Activated CD4-positive, alpha-beta T cell treated with anti-CD3 and anti-CD28 coated beads, Interleukin-2, amount 10 ng/mL, durations not matched to agents 24 days and 14 days (primary cell): ENCODE data around the gene ATP6AP2. TPM values are rescaled to one million over a fixed set of nuclear protein-coding genes. Genes with fewer than 3 reads are reported as not detected.
"Not testable (repeated sequence)": the region's sequence is repeated elsewhere in the genome, so short reads cannot be mapped to it uniquely, and the experiment has no call there.

Experiments
- DNase-seq: peaks from one replicate; pipeline ENCODE4 v3.0.0; 2022
- H3K27ac Mint-ChIP-seq: one replicate; pipeline ENCODE4 v1.8.0; 2022; ENCODE audit warnings: mild to moderate bottlenecking, mixed read lengths
- H3K27me3 Mint-ChIP-seq: one replicate; pipeline ENCODE4 v1.8.0; 2022; ENCODE audit warnings: mixed read lengths
- H3K36me3 Mint-ChIP-seq: one replicate; pipeline ENCODE4 v1.8.0; 2022; ENCODE audit warnings: low read depth, mild to moderate bottlenecking, mixed read lengths
- H3K4me1 Mint-ChIP-seq: one replicate; pipeline ENCODE4 v1.8.0; 2021; ENCODE audit warnings: mixed read lengths
- H3K4me3 Mint-ChIP-seq: one replicate; pipeline ENCODE4 v1.8.0; 2022; ENCODE audit warnings: mild to moderate bottlenecking, moderate library complexity, mixed read lengths
- H3K9me3 Mint-ChIP-seq: one replicate; pipeline ENCODE4 v1.8.0; 2021; ENCODE audit warnings: mixed read lengths
- intact Hi-C: fragments of 100-400 bp; cut with micrococcal nuclease; formaldehyde crosslinking; loops from one replicate; pipeline ENCODE4 v1.15.1; 2023
- total RNA-seq: library from RNA; stranded (reverse); gene quantifications from 2 replicates; pipeline ENCODE4 v1.2.3, GENCODE V29; 2022

ATP6AP2 gene
- total RNA-seq, 1 donor from 2014 or later = 68.7 TPM

DNA sequence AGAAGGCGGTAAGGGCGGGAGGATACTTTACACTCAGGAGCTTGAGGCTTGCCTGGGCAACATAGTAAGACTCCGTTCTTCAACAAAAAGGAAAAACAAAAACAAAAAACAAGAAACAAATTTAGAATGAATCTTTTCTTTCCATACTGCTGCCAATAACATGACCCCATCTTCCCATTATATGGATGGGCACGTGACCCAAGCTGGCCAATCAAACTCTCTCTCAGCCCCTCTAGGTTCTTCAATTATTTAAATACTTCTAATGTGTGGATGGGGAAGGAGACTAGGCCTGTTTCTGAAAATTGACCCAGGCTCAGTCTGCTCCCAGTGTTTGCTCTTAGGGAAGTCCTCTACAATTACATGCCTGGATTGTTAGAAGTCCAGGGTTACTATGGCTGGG lies 22.2 kb upstream of the ATP6AP2 start:
- Mint-ChIP-seq H3K27ac (no peak overlapping the region), H3K4me3 (no peak overlapping the region), H3K4me1 (peaks cover 2% of the 10 kb centered on the region), H3K36me3 (no peaks in the 10 kb centered on the region), H3K27me3 (peaks cover 2% of the 10 kb centered on the region), H3K9me3 (no peaks in the 10 kb centered on the region)
- intact Hi-C loops = no loop called here
- DNase-seq = no peak

DNA sequence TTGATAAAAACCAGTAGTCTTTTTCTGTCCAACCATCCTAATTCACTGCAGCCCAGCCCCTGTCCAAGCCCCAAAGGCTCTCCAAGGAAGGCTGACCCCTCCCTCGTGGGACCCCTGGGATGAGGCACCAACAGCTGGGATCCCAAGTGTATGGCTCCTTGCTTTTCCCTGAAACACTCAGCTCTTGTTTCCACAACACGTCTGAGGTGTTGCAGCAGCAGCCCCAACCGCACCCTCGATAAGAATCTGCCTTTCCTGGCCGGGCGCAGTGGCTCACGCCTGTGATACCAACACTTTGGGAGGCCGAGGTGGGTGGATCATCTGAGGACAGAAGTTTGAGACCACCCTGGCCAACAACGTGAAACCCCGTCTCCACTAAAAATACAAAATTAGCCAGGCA lies 17.0 kb upstream of the ATP6AP2 start:
- no peaks in the 10 kb centered on the region for H3K27me3 Mint-ChIP-seq
- no peaks in the 10 kb centered on the region for H3K9me3 Mint-ChIP-seq
- H3K4me3 Mint-ChIP-seq = no peak overlapping the region
- intact Hi-C loops = no loop called here
- no peak for DNase-seq
- H3K4me1 Mint-ChIP-seq = peaks cover 2% of the 10 kb centered on the region
- H3K27ac Mint-ChIP-seq = no peak overlapping the region
- H3K36me3 Mint-ChIP-seq = no peaks in the 10 kb centered on the region

DNA sequence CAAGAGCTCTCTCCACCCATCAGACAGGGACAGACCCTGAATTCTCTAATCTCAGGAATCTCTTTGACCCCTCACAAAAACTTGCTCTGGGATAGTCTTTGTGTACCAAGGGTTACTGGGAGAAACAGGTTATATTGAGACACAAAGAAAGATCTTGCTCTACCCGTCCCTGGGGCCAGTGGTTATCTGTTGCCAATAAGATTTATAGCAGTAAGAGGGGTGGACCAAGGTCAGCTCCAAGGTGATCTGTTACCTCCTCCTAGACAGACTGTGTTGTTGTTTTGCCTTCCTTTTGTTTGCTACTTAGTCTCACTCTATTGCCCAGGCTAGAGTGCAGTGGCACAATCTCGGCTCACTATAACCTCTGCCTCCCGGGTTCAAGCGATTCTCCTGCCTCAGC lies 16.3 kb upstream of the ATP6AP2 start:
- Mint-ChIP-seq H3K36me3 (no peaks in the 10 kb centered on the region), H3K27me3 (no peaks in the 10 kb centered on the region), H3K27ac (no peak overlapping the region), H3K4me1 (peaks cover 2% of the 10 kb centered on the region), H3K4me3 (no peak overlapping the region), H3K9me3 (no peaks in the 10 kb centered on the region)
- intact Hi-C loops = no loop called here
- no peak for DNase-seq

DNA sequence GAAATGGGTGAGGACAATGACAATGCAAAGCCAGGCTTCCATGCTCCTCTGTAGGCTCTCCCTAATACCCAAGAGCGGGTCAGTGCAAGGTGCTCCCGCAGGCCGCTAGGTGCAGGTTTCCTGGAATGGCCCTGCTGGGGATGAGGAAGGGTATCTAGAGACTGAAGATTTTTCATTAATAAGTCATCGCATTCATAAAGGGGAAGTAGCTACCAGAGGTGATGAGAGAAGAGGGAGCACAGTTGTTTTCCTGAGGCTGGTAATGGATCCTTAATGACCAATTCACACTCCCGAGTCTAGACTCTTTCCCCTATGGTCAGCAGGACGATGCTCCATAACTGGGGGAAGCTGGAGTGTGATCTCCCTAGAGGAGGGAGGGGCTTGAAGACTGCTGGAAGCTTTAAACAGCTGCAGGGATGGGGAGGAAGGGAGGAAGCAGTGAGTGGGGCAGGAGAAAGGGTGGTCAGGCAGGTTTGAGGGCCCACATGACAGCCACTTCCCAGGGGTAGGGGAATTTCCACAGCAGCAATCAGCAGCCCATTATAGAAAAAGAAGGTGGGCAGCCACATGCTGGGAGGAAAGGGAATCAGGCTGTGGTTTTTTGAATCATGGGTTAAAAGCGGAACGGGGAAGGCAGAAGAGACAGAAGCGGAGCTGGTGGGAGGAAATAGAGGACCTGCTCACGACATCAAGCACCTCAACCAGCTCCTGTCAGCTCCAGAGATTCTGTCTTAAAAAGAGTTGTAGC lies 10.2 kb upstream of the ATP6AP2 start:
- Mint-ChIP-seq H3K4me1 (peaks cover 15% of the 10 kb centered on the region), H3K27me3 (no peaks in the 10 kb centered on the region), H3K36me3 (no peaks in the 10 kb centered on the region), H3K27ac (peak overlapping the region; percentile 93), H3K4me3 (peak overlapping the region; percentile 79), H3K9me3 (no peaks in the 10 kb centered on the region)
- peak; percentile 64 for DNase-seq
- intact Hi-C loops = no loop called here

DNA sequence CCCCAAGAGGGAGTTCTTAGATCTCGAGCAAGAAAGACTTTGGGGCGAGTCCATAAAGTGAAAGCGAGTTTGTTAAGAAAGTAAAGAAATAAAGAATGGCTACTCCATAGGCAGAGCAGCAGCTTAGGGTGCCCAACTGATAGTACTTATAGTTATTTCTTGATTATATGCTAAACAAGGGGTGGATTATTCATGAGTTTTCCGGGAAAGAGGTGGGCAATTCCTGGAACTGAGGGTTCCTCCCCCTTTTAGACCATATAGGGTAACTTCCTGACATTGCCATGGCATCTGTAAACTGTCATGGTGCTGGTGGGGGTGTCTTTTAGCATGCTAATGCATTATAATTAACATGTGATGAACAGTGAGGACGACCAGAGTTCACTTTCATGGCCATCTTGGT lies 9.6 kb upstream of the ATP6AP2 start:
- Mint-ChIP-seq H3K4me3 (peak overlapping the region; percentile 79), H3K4me1 (peaks cover 15% of the 10 kb centered on the region), H3K27ac (peak overlapping the region; percentile 93)
- intact Hi-C loops, H3K27me3 Mint-ChIP-seq, H3K9me3 Mint-ChIP-seq, H3K36me3 Mint-ChIP-seq: not testable (repeated sequence)
- peak; percentile 84 for DNase-seq

DNA sequence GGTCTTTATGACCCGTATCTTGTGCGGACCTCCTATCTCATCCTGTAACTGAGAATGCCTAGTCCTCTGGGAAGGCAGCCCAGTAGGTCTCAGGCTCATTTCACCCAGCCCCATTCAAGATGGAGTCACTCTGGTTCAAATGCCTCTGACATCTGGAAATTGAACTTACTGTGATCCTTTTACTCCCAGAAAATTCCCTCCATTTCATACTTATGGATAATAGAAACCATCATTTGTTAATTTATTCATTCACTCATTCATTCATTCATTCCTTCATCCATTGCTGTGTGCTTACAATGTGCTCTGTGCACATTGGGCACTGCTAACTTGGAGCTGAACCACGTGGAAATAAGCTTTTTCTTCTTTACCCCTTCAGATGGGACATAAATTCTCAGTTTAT lies 9.2 kb upstream of the ATP6AP2 start:
- intact Hi-C loops = no loop called here
- H3K27me3 Mint-ChIP-seq = no peaks in the 10 kb centered on the region
- peak overlapping the region; percentile 79 for H3K4me3 Mint-ChIP-seq
- DNase-seq = no peak
- H3K36me3 Mint-ChIP-seq = no peaks in the 10 kb centered on the region
- H3K27ac Mint-ChIP-seq = peak overlapping the region; percentile 37
- H3K9me3 Mint-ChIP-seq = no peaks in the 10 kb centered on the region
- peaks cover 15% of the 10 kb centered on the region for H3K4me1 Mint-ChIP-seq

DNA sequence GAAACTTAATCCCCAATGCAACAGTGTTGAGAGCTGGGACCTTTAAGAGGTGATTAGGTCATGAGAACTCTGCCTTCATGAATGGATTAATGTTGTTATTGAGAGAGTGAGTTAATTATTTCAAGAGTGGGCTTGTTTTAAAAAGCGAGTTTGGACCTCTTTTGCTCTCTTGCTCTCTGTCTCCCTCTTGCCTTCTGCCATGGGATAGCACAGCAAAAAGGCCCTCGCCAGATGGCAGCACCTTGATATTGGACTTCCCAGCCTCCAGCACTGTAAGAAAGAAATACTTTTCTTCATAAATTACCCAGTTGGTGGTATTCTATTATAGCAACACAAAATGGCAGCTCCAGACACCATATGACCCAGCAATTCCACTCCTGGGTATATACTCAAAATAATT lies 7.0 kb upstream of the ATP6AP2 start:
- intact Hi-C loops = no loop called here
- Mint-ChIP-seq H3K27me3 (no peaks in the 10 kb centered on the region), H3K36me3 (no peaks in the 10 kb centered on the region), H3K4me1 (peaks cover 15% of the 10 kb centered on the region), H3K27ac (no peak overlapping the region), H3K4me3 (no peak overlapping the region), H3K9me3 (no peaks in the 10 kb centered on the region)
- peak; percentile 74 for DNase-seq

DNA sequence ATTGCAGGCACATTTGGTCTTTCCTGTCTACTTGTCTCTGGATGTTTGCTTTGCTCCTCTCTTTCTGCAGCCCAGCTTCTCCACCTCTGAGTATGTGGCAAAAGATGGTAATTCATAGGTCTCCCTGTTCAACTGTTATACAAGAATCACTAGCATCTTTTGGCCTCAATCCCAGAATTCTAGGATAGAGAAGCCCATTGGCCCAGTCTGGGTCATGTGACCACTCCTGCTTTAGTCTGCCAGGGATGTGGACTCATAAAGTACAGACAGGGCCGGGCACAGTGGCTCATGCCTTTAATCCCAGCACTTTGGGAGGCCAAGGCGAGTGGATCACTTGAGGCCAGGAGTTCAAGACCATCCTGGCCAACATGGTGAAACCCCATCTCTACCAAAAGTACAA lies 5.4 kb upstream of the ATP6AP2 start:
- H3K4me3 Mint-ChIP-seq, DNase-seq, H3K27ac Mint-ChIP-seq, intact Hi-C loops, H3K36me3 Mint-ChIP-seq, H3K9me3 Mint-ChIP-seq, H3K27me3 Mint-ChIP-seq: not testable (repeated sequence)
- peaks cover 13% of the 10 kb centered on the region for H3K4me1 Mint-ChIP-seq

DNA sequence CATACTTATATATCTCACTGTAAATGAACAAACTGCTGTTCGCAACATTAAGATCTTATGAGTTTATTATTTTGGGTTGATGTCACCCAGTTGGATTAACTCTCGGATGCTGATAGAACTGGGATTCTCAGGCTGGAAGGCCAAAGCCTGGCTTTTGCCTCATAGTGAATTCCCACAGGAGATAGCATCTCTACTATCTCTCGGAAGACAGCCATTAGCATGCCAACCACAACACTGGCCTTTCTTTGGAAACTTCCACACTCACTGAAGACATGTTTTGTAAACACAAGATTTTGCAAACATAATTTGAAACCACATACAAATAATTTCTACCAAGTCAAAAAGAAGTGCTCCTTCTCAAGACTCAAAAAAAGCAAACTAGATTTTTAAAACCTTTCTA lies 4.5 kb upstream of the ATP6AP2 start:
- Mint-ChIP-seq H3K4me1 (peaks cover 5% of the 10 kb centered on the region), H3K27me3 (no peaks in the 10 kb centered on the region), H3K27ac (no peak overlapping the region), H3K4me3 (no peak overlapping the region), H3K36me3 (no peaks in the 10 kb centered on the region), H3K9me3 (no peaks in the 10 kb centered on the region)
- DNase-seq = no peak
- intact Hi-C loops = no loop called here

DNA sequence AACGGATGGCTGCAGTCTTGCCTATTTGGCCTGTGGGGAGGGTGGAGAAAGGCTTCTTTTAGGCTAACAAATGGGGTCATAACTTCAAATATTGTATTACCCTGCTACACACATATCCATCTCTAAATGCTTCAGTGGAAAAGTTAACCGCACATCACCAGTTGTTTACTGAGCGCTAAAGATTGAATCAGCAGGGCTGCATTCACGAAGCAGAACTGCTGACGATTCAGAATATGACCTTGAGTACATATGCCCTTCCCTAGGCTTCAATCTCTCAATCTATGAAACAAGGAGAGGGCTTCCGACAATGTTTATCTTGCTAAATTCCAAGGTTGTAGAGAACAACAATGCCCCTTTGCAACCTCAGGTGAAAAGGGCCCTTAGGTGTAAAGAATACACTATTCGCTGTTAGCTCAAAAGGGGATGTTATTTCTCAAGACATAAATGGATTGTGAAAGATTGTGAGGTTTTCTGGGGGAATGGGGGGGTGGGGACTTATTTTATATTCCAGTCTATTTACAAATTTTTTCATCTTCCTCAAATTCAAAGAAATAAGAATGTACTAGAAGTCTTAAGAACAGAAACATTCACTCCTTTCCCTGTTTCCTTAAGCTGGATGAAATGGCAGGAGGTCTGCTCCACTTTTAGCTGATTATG lies 2.6 kb upstream of the ATP6AP2 start:
- no peaks in the 10 kb centered on the region for H3K9me3 Mint-ChIP-seq
- H3K4me1 Mint-ChIP-seq = peaks cover 13% of the 10 kb centered on the region
- no peak for DNase-seq
- no peaks in the 10 kb centered on the region for H3K27me3 Mint-ChIP-seq
- H3K27ac Mint-ChIP-seq = no peak overlapping the region
- no peaks in the 10 kb centered on the region for H3K36me3 Mint-ChIP-seq
- no peak overlapping the region for H3K4me3 Mint-ChIP-seq
- intact Hi-C loops = no loop called here

DNA sequence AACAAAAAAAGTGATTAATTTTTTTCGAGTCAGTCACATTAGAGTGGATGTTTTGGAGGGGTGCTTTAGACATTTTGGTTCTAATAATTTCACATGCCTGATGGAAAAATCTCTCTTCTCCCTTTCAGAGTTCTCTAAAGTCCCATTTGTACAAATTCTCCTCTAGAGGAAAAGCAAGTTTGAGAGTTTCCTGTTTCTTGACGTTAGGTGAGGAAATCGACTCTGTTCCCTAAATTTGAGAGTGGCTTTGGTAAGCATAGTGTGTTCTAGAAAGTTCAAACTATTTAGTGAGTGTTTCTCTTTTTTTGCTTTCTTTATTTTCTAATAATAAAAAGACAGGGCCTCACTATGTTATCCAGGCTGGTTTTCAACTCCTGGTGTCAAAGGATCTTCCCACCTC lies 1.6 kb upstream of the ATP6AP2 start:
- H3K27ac Mint-ChIP-seq = no peak overlapping the region
- H3K9me3 Mint-ChIP-seq = no peaks in the 10 kb centered on the region
- peaks cover 19% of the 10 kb centered on the region for H3K4me1 Mint-ChIP-seq
- H3K27me3 Mint-ChIP-seq = no peaks in the 10 kb centered on the region
- no peak overlapping the region for H3K4me3 Mint-ChIP-seq
- H3K36me3 Mint-ChIP-seq = no peaks in the 10 kb centered on the region
- no peak for DNase-seq
- intact Hi-C loops = no loop called here

DNA sequence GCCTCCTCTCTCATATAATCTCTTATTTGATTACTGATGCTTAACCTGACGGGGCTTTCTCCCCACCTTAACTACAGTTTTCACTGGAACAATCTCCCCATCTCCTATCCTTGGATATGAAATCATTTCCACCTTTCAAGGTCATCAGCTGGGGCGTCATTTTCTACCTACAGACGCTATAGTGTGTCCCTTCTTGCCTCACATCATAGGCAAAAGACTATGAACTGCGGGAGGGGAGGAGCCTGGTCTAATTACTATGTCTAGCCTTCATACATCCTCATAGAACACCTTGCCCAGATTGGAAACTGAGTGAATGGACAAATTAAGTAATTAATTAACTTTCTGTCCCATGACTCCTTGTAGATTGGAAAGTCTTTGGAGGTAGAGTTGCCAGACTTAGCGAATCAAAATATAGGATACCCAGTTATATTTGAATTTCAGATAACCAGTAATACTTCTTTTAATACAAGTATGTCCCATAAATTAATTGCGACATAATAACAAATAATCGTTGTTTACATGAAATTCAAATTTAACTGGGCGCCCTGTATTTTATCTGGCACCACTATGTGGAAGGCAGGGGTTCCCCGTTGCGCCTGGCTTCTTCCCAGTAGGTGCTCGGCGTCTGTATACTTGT lies 752 bp upstream of the ATP6AP2 start:
- no peak for DNase-seq

DNA sequence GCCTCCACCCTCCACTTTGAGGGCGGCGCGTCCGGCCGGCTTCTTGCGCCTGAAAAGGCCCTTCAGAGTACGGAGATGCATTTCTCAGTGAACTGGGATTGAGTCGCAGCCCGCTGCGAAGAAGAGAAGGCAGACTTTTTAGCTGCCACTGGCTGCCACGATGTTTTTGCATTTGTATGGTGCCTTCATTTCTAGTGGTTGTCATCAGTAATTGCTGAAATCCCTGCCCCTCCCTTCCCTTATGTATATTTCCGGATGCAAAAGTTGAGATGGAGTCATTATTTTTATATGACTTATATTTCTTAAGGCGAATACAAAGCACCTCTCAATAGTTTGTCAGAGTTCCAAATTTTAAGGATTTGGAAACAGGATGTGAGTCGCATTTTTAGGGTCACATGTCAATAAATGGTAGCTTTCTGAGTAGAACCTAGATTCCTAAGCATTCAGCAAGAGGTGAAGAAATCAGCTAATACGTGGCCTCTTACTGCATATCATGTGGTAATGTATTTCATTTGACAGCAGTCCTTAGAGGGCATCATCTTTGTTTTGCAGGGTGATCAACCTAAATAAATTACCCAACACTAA lies 658 bp downstream of the ATP6AP2 start:
- intact Hi-C loops = loop anchor here (2.0 to 5.0 kb wide), 2 partner anchors 65 to 156 kb away; partner anchors contain the start of genes CXorf38 and MED14
- Mint-ChIP-seq H3K36me3 (no peaks in the 10 kb centered on the region), H3K27me3 (no peaks in the 10 kb centered on the region), H3K4me3 (peak overlapping the region; percentile 76), H3K27ac (peak overlapping the region; percentile 62), H3K4me1 (peaks cover 22% of the 10 kb centered on the region), H3K9me3 (no peaks in the 10 kb centered on the region)
- DNase-seq = peak; percentile 74

More for the DNA sequence above, 752 bp upstream of the ATP6AP2 start:
- Mint-ChIP-seq H3K4me1 (peaks cover 19% of the 10 kb centered on the region), H3K27me3 (no peaks in the 10 kb centered on the region), H3K36me3 (no peaks in the 10 kb centered on the region), H3K27ac (peak overlapping the region; percentile 95), H3K4me3 (peak overlapping the region; percentile 91), H3K9me3 (no peaks in the 10 kb centered on the region)
- intact Hi-C loops = loop anchor here (2.0 to 5.0 kb wide), 2 partner anchors 67 to 157 kb away; partner anchors contain the start of genes CXorf38 and MED14

DNA sequence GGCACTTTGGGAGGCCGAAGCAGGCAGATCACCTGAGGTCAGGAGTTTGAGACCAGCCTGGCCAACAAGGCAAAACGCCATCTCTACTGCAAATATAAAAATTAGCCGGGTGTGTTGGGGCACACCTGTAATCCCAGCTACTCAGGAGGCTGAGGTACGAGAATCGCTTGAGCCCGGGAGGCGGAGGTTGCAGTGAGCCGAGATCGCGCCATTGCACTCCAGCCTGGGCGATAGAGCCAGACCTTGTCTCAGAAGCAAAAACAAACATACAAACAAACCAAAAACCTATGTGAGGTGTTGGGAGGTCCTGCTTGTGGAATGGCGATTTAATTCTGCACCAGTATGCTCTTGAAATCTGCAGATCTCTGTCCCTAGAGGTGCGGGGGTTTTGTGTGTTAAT lies 1.4 kb downstream of the ATP6AP2 start:
- H3K36me3 Mint-ChIP-seq, H3K27me3 Mint-ChIP-seq, DNase-seq, H3K27ac Mint-ChIP-seq, H3K9me3 Mint-ChIP-seq: not testable (repeated sequence)
- intact Hi-C loops = loop anchor here (5.0 kb wide), 1 partner anchor 155 kb away; the partner anchor contains the start of gene MED14
- peak overlapping the region; percentile 76 for H3K4me3 Mint-ChIP-seq
- H3K4me1 Mint-ChIP-seq = peaks cover 22% of the 10 kb centered on the region
